K562 (cell line): ENCODE data around the gene PLCL2. TPM values are rescaled to one million over a fixed set of nuclear protein-coding genes. Genes with fewer than 3 reads are reported as not detected.

Experiments used
- ATAC-seq: fragments of 200-7000 bp; cut with Tn5 transposase; 3 replicates; pipeline ENCODE4 v1.9.1; 2020; ENCODE audit warnings: moderate library complexity
- BruUV-seq: library from RNA; stranded (reverse); fragments of 400-500 nt; replicated peaks from 2 replicates; lab custom pipeline; 2021; lab: Mats Ljungman, UMichigan
- CTCF ChIA-PET: fragments of 300-600 bp; formaldehyde crosslinking; extraction: SDS; loops from one replicate; lab custom pipeline; 2021; ENCODE audit warnings: low intra/inter-chr PET ratio; lab: Yijun Ruan, JAX
- POLR2A ChIA-PET: fragments of 300-600, 350-650 bp; sonication (Branson Sonifier 250); formaldehyde crosslinking; extraction: SDS; loops from one replicate; lab custom pipeline; 2021; ENCODE audit warnings: antibody characterized with exemption, inconsistent platforms; lab: Yijun Ruan, JAX
- DNase-seq, 4 experiments: peaks; one replicate each; pipeline versions ENCODE4 v3.0.0 to v3.0.0-alpha.2; 2011 to 2018; ENCODE audit warnings: low spot score in 3 of 4, mixed read lengths in 3 of 4; ENCODE audit errors: extremely low read depth in 1 of 4
- FAIRE-seq: peaks from 2 replicates; lab custom pipeline; 2011; peaks lifted over from hg19 to GRCh38; lab: Jason Lieb, UNC
- H2AFZ ChIP-seq: 2 replicates; pipeline ENCODE4 v1.6.0; 2011; ENCODE audit warnings: low read depth, low read length, control low read depth, inconsistent platforms
- H3K27ac ChIP-seq: fragments of 200-600 bp; 3 replicates; pipeline ENCODE4 v1.8.0; 2011; ENCODE audit warnings: low read depth, mild to moderate bottlenecking, control low read depth, inconsistent platforms, low read length, moderate library complexity, mixed read lengths; ENCODE audit errors: extremely low read depth
- H3K27me3 ChIP-seq, 2 experiments: fragments of 300-600 bp in 1 of 2; 2 replicates in 1 of 2; 3 replicates in 1 of 2; pipeline versions ENCODE4 v1.6.0 to v1.8.0; 2011; ENCODE audit warnings: inconsistent platforms in 2 of 2, low read length in 2 of 2, mild to moderate bottlenecking in 1 of 2, mixed read lengths in 1 of 2, moderate library complexity in 1 of 2; ENCODE audit not compliant: control insufficient read depth in 2 of 2, insufficient read depth in 2 of 2
- H3K36me3 ChIP-seq: fragments of 300-600 bp; 3 replicates; pipeline ENCODE4 v1.8.0; 2011; ENCODE audit warnings: mild to moderate bottlenecking, low read length, inconsistent platforms; ENCODE audit not compliant: control insufficient read depth, insufficient read depth
- H3K4me1 ChIP-seq, 2 experiments: fragments of 200-600 bp in 1 of 2; replicated peaks in 1 of 2; 2 replicates in 1 of 2; 3 replicates in 1 of 2; pipeline versions ENCODE4 v1.5.1 to v1.8.0; 2011; ENCODE audit warnings: inconsistent platforms in 2 of 2, low read length in 2 of 2, mild to moderate bottlenecking in 1 of 2, mixed read lengths in 1 of 2, moderate library complexity in 1 of 2; ENCODE audit not compliant: control insufficient read depth in 2 of 2, insufficient read depth in 2 of 2
- H3K4me2 ChIP-seq: 2 replicates; pipeline ENCODE4 v1.6.1; 2011; ENCODE audit warnings: low read length, control low read depth, inconsistent platforms, mixed read lengths; ENCODE audit not compliant: insufficient read depth
- H3K4me3 ChIP-seq: fragments of 200-600 bp; sonication (generic), shearing (Covaris generic); 2 replicates; pipeline ENCODE4 v1.5.1; 2016; ENCODE audit warnings: control low read depth, inconsistent platforms
- H3K79me2 ChIP-seq: fragments of 200-600 bp; 3 replicates; pipeline ENCODE4 v1.8.0; 2011; ENCODE audit warnings: low read length, inconsistent platforms; ENCODE audit not compliant: control insufficient read depth, insufficient read depth
- H3K9ac ChIP-seq, 2 experiments: 2 replicates each; pipeline versions ENCODE4 v1.6.0 to v1.6.1; 2011; ENCODE audit warnings: low read depth in 2 of 2, low read length in 2 of 2, control low read depth in 1 of 2, inconsistent platforms in 1 of 2, mild to moderate bottlenecking in 1 of 2, mixed read lengths in 1 of 2; ENCODE audit not compliant: insufficient read depth in 1 of 2
- H3K9me1 ChIP-seq: one replicate; pipeline ENCODE4 v1.6.0; 2011; ENCODE audit warnings: inconsistent platforms, mild to moderate bottlenecking, low read length, moderate library complexity; ENCODE audit not compliant: control insufficient read depth, insufficient read depth
- H3K9me3 ChIP-seq: replicated peaks from 2 replicates; pipeline ENCODE4 v1.5.1; 2011; ENCODE audit warnings: low read depth, low read length, inconsistent platforms; ENCODE audit not compliant: control insufficient read depth, insufficient read depth
- H4K20me1 ChIP-seq: replicated peaks from 2 replicates; pipeline ENCODE4 v1.6.1; 2011; ENCODE audit warnings: low read length, inconsistent platforms, mixed read lengths; ENCODE audit not compliant: control insufficient read depth, insufficient read depth
- BCL6 ChIP-seq: fragments of 250-450 bp; sonication (Bioruptor Pico); IDR thresholded peaks from 2 replicates; pipeline ENCODE4 v1.4.0; 2020
- CGGBP1 ChIP-seq: fragments of 250-450 bp; sonication (Bioruptor Pico); IDR thresholded peaks from 2 replicates; pipeline ENCODE4 v1.9.0; 2021; ENCODE audit warnings: mild to moderate bottlenecking
- CHD1 ChIP-seq: fragments of 200-600 bp; sonication (generic); IDR thresholded peaks from one replicate; pipeline ENCODE4 v1.6.1; 2012; ENCODE audit warnings: mild to moderate bottlenecking, moderate library complexity, low read length, inconsistent platforms
- HMGN3 ChIP-seq: IDR thresholded peaks from 2 replicates; pipeline ENCODE4 v1.6.1; 2011; ENCODE audit warnings: borderline replicate concordance, low read depth, mild to moderate bottlenecking, mixed read lengths, low read length; ENCODE audit not compliant: insufficient read length; ENCODE audit errors: extremely low read depth
- KAT7 ChIP-seq: sonication (generic); formaldehyde crosslinking; IDR thresholded peaks from 2 replicates; pipeline ENCODE4 v1.8.0; 2022; ENCODE audit warnings: missing genetic modification reagents, mild to moderate bottlenecking, borderline replicate concordance
- POLR2AphosphoS5 ChIP-seq: IDR thresholded peaks from 2 replicates; pipeline ENCODE4 v1.6.1; 2011; ENCODE audit warnings: mild to moderate bottlenecking, low read depth, low read length, moderate library complexity; ENCODE audit not compliant: control insufficient read depth, insufficient read depth
- ZNF143 ChIP-seq: sonication (generic); formaldehyde crosslinking; IDR thresholded peaks from 2 replicates; pipeline ENCODE4 v1.9.0; 2022; ENCODE audit warnings: mild to moderate bottlenecking, missing genetic modification reagents
- ZNF311 ChIP-seq: fragments of 250-450 bp; sonication (Bioruptor Pico); IDR thresholded peaks from 2 replicates; pipeline ENCODE4 v1.4.0; 2020; ENCODE audit warnings: mild to moderate bottlenecking, moderate library complexity
- WGBS: fragments of 100-300 bp; shearing (Covaris generic); methylation state at CpG from one replicate; pipeline ENCODE4 v1.1.6; 2016; ENCODE audit warnings: low coverage, mixed read lengths; ENCODE audit not compliant: insufficient coverage; ENCODE audit errors: missing lambda C conversion rate; 5-methylcytosine and 5-hydroxymethylcytosine counted together
- in situ Hi-C: fragments of 300-500 bp; cut with MboI; formaldehyde crosslinking; loops from 4 replicates; pipeline ENCODE4 v1.15.0; 2018; ENCODE audit warnings: inconsistent platforms, mixed read lengths
- intact Hi-C: fragments of 100-400 bp; cut with micrococcal nuclease; formaldehyde crosslinking; loops from 2 replicates; pipeline ENCODE4 v1.14.2; 2022
- polyA plus RNA-seq, 8 experiments: library from polyadenylated mRNA; depleted of rRNA in 4 of 8; stranded (reverse) in 5 of 8; unstranded in 3 of 8; fragments of >200 nt; fragmentation: Nextera tagmentation in 2 of 8; fragmentation: Illumina TruSeq in 1 of 8; extraction: Ambion mirVana in 2 of 8; extraction: Trizol in 1 of 8; gene quantifications; 2 replicates each; pipeline versions ENCODE4 v1.2.1 to v1.2.3, GENCODE V29; 2011 to 2014; ENCODE audit warnings: inconsistent platforms in 1 of 8, missing spikeins in 1 of 8
- total RNA-seq, 7 experiments: library from RNA; depleted of rRNA in 6 of 7; stranded (reverse); fragments of >200 nt in 6 of 7; fragmentation: Illumina TruSeq in 2 of 7; extraction: Trizol in 2 of 7; gene quantifications; 2 replicates each; pipeline versions ENCODE4 v1.2.1 to v1.2.3, GENCODE V29; 2011 to 2021; ENCODE audit warnings: low replicate concordance in 1 of 7
- TF ChIP-seq, protein P1 (sequence below): sonication (generic); formaldehyde crosslinking; IDR thresholded peaks from 2 replicates; pipeline ENCODE4 v1.8.0; 2022; ENCODE audit warnings: mild to moderate bottlenecking, missing genetic modification reagents

The PLCL2 gene
- total and polyA plus RNA-seq, 9 of the 15 experiments (the other 6 are each of a cell fraction or from before 2014, with no cell fraction given), result 0.03 to 0.18 (median 0.11) TPM; not detected in 2

- FAIRE-seq, result no peak
- in situ Hi-C loops, result no loop called here
- CTCF ChIA-PET, result no interaction called here
Observed at GRCh38 chr3:16987141-16987540, 102.4 kb downstream of the PLCL2 start.

GRCh38 chr3:16990163-16990562 lies 105.4 kb downstream of the PLCL2 start:
- Histone ChIP-seq H3K4me2 (no peak overlapping the region), H3K9me3 (no peaks in the 10 kb centered on the region), H3K36me3 (no peaks in the 10 kb centered on the region), H3K79me2 (no peaks in the 10 kb centered on the region), H3K27ac (no peak overlapping the region), H3K4me3 (no peak overlapping the region), H3K4me1 (no peaks in the 10 kb centered on the region), H3K9ac (no peak overlapping the region), H3K9me1 (no peaks in the 10 kb centered on the region), H2AFZ (no peak overlapping the region), H3K27me3 (0 out of 5 replicates have a peak, but pooled peaks cover 0 to 3% of the 10 kb centered on the region in 2 experiments), H4K20me1 (no peaks in the 10 kb centered on the region)
- CTCF ChIA-PET, result no interaction called here
- WGBS, result 0% methylated on average over 1 of the region's 1 CpG
- no TSS peak for BruUV-seq
- in situ Hi-C loops, result no loop called here
- FAIRE-seq (no peak), ATAC-seq (no peak), DNase-seq (no peak)
- POLR2A ChIA-PET, result no interaction called here
- intact Hi-C loops, result no loop called here
- TF ChIP-seq CHD1, result no peak
- TF ChIP-seq, protein P1, sequence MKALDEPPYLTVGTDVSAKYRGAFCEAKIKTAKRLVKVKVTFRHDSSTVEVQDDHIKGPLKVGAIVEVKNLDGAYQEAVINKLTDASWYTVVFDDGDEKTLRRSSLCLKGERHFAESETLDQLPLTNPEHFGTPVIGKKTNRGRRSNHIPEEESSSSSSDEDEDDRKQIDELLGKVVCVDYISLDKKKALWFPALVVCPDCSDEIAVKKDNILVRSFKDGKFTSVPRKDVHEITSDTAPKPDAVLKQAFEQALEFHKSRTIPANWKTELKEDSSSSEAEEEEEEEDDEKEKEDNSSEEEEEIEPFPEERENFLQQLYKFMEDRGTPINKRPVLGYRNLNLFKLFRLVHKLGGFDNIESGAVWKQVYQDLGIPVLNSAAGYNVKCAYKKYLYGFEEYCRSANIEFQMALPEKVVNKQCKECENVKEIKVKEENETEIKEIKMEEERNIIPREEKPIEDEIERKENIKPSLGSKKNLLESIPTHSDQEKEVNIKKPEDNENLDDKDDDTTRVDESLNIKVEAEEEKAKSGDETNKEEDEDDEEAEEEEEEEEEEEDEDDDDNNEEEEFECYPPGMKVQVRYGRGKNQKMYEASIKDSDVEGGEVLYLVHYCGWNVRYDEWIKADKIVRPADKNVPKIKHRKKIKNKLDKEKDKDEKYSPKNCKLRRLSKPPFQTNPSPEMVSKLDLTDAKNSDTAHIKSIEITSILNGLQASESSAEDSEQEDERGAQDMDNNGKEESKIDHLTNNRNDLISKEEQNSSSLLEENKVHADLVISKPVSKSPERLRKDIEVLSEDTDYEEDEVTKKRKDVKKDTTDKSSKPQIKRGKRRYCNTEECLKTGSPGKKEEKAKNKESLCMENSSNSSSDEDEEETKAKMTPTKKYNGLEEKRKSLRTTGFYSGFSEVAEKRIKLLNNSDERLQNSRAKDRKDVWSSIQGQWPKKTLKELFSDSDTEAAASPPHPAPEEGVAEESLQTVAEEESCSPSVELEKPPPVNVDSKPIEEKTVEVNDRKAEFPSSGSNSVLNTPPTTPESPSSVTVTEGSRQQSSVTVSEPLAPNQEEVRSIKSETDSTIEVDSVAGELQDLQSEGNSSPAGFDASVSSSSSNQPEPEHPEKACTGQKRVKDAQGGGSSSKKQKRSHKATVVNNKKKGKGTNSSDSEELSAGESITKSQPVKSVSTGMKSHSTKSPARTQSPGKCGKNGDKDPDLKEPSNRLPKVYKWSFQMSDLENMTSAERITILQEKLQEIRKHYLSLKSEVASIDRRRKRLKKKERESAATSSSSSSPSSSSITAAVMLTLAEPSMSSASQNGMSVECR (CRISPR knock-in tag), result no peak
- TF ChIP-seq ZNF311, result no peak
- no peak for TF ChIP-seq CGGBP1 (CRISPR knock-in tag)

More at GRCh38 chr3:16987141-16987540, 102.4 kb downstream of the PLCL2 start:
- Histone ChIP-seq H3K36me3 (no peaks in the 10 kb centered on the region), H3K4me2 (no peak overlapping the region), H3K4me3 (no peak overlapping the region), H3K9ac (no peak overlapping the region), H2AFZ (no peak overlapping the region), H3K9me1 (no peaks in the 10 kb centered on the region), H3K27ac (no peak overlapping the region), H3K27me3 (peaks cover 3% of the 10 kb centered on the region in 2 experiments; a peak in 1 of 5 replicates), H4K20me1 (no peaks in the 10 kb centered on the region), H3K79me2 (no peaks in the 10 kb centered on the region), H3K4me1 (no peaks in the 10 kb centered on the region), H3K9me3 (no peaks in the 10 kb centered on the region)
- no peak for DNase-seq
- POLR2A ChIA-PET, result interaction anchor here (1.2 kb wide), 1 partner anchor 12 kb away, joined by 3 read pairs; no protein-coding TSS in a partner anchor
- 0% methylated on average over 4 of the region's 4 CpGs for WGBS
- TF ChIP-seq KAT7 (CRISPR knock-in tag) (no peak), ZNF143 (no peak), POLR2AphosphoS5 (no peak), HMGN3 (no peak), BCL6 (no peak)
- ATAC-seq, result no peak
- intact Hi-C loops, result no loop called here
- BruUV-seq, result no TSS peak
